HG03460 (cell line): ENCODE results near the gene ABCA6.

Experiments used
- ATAC-seq: cut with Tn5 transposase; IDR thresholded peaks from one replicate; pipeline ENCODE4 v1.9.1; 2021; ENCODE audit not compliant: unreplicated experiment

Gene ABCA6

GRCh38 chr17:69055334-69055733 is 86.4 kb downstream of the ABCA6 start:
- ATAC-seq, result no peak

GRCh38 chr17:69050999-69051775 is 90.5 kb downstream of the ABCA6 start:
- no peak for ATAC-seq

- ATAC-seq, result no peak
Measured at GRCh38 chr17:69048634-69049033, 93.1 kb downstream of the ABCA6 start.

GRCh38 chr17:69047368-69048263 is 94.1 kb downstream of the ABCA6 start:
- ATAC-seq, result no peak

- no peak for ATAC-seq
Measured at GRCh38 chr17:69046121-69046807, 95.4 kb downstream of the ABCA6 start.

- no peak for ATAC-seq
Measured at GRCh38 chr17:69045646-69046045, 96.0 kb downstream of the ABCA6 start.

- no peak for ATAC-seq
Measured at GRCh38 chr17:69044371-69044770, 97.3 kb downstream of the ABCA6 start.

- ATAC-seq, result no peak
Measured at GRCh38 chr17:69043098-69043734, 98.5 kb downstream of the ABCA6 start.

GRCh38 chr17:69042308-69042707 is 99.4 kb downstream of the ABCA6 start:
- no peak for ATAC-seq

GRCh38 chr17:69031839-69032238 is 109.9 kb downstream of the ABCA6 start:
- no peak for ATAC-seq

GRCh38 chr17:69030169-69030568 is 111.5 kb downstream of the ABCA6 start:
- no peak for ATAC-seq
